ENCODE measurements around the gene MLH3. TPM values are rescaled to one million over a fixed set of nuclear protein-coding genes. Genes with fewer than 3 reads are reported as not detected.
A peak's percentile ranks its signal among the peaks of the same experiment; 100 is the strongest.

Gene MLH3
- total RNA-seq, 1 experiment from 2014 or later = 23.0 TPM

DNA sequence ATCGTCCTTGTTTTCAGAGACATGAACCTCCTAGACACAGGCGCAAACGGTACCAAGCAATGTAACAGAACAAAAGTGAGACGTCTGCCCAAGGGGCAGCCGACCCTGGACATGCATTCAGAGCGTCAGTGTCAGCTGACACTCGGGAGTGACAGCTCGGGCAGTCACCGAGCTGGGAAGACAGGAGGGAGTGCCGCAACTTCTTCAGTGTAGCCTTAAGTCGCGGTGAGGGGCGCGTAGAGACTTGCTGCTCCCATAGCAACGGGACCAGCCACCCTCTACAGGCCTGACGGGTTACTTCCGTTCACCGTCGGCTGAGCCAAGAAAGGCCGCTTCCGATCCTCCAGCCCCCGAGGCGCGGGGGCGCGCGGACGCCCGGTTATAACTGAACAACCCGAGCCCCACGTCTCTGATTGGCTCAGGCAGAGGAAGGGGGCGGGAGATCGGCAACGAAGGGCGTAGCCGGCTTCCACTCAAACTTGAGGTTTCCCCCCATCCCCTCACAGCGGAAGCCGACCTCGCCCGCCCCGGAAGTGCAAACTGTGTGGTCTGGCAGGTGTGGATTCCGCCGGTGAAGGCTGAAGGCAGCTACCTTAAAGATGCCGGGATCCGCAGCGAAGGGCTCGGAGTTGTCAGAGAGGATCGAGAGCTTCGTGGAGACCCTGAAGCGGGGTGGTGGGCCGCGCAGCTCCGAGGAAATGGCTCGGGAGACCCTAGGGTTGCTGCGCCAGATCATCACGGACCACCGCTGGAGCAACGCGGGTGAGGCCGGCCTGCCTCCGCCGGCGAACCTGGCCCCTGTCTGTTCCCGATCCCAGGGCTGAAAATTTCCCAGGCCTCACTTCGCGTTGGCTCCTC is 48.6 kb downstream of the MLH3 start, which contains the start of gene EIF2B2:
TSS of gene EIF2B2 (plus strand) at position 530 of the 858 bp plus-strand sequence. CDS start at position 600, 70 bp downstream.
- H3K27me3 Mint-ChIP-seq (ENCODE audit: low read depth) = no peaks in the 10 kb centered on the region
- peak within 1 kb of the TSS; percentile 98 for H3K4me3 Mint-ChIP-seq
- peak within 1 kb of the TSS; percentile 38 to 96 (median 86); a peak in 5 of 7 replicates for H3K27ac Mint-ChIP-seq
- H3K9ac ChIP-seq (ENCODE audit: extremely low read depth, insufficient read length, low read length) = peak within 1 kb of the TSS; percentile 88
- H2BK15ac ChIP-seq (ENCODE audit: low read depth, low read length) = no peak within 1 kb of the TSS
- H3K14ac ChIP-seq (ENCODE audit: insufficient read depth, low read length) = peak within 1 kb of the TSS; percentile 67
- H3T11ph ChIP-seq (ENCODE audit: low read length) = no peak within 1 kb of the TSS
- peaks cover 3 to 4% of the 10 kb centered on the region in 2 experiments; a peak in 1 of 5 replicates for H3K9me3 Mint-ChIP-seq
- no peak within 1 kb of the TSS for H2BK5ac ChIP-seq (ENCODE audit: insufficient read length, low read length)
- DNase-seq = peak; percentile 99
- peaks cover 12 to 15% of the 10 kb centered on the region in 2 experiments for H3K4me1 Mint-ChIP-seq
- H3K18ac ChIP-seq (ENCODE audit: insufficient read length, low read depth, low read length) = no peak within 1 kb of the TSS
- no peak within 1 kb of the TSS for H3K27ac ChIP-seq (ENCODE audit: insufficient read length, low read depth, low read length)
- H4K8ac ChIP-seq (replicated peaks; ENCODE audit: insufficient read length, low read depth, low read length) = no peak within 1 kb of the TSS
- no peak within 1 kb of the TSS for H2BK20ac ChIP-seq (ENCODE audit: low read depth, low read length, poor library complexity, severe bottlenecking)
- peaks cover 7% of the 10 kb centered on the region for H3K79me1 ChIP-seq (ENCODE audit: insufficient read depth, low read depth, low read length, poor library complexity, severe bottlenecking)
- H3K36me3 Mint-ChIP-seq (ENCODE audit: insufficient read depth in 1 of 3, low read depth in 3 of 3) = peaks cover 2 to 40% (median 33%) of the 10 kb centered on the region in 3 experiments; a peak in 6 of 7 replicates
- TF ChIP-seq, protein P1, sequence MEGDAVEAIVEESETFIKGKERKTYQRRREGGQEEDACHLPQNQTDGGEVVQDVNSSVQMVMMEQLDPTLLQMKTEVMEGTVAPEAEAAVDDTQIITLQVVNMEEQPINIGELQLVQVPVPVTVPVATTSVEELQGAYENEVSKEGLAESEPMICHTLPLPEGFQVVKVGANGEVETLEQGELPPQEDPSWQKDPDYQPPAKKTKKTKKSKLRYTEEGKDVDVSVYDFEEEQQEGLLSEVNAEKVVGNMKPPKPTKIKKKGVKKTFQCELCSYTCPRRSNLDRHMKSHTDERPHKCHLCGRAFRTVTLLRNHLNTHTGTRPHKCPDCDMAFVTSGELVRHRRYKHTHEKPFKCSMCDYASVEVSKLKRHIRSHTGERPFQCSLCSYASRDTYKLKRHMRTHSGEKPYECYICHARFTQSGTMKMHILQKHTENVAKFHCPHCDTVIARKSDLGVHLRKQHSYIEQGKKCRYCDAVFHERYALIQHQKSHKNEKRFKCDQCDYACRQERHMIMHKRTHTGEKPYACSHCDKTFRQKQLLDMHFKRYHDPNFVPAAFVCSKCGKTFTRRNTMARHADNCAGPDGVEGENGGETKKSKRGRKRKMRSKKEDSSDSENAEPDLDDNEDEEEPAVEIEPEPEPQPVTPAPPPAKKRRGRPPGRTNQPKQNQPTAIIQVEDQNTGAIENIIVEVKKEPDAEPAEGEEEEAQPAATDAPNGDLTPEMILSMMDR (conservative IDR thresholded peaks at IDR 0.05) = peak; percentile 36; the same call in 2 of the 3 replicates
- no peak within 1 kb of the TSS for H4K5ac ChIP-seq (ENCODE audit: insufficient read length, low read depth, low read length)
- no peaks in the 10 kb centered on the region for H3K27me3 ChIP-seq (ENCODE audit: insufficient read depth, low read length)
- H3K9me3 ChIP-seq (ENCODE audit: control insufficient read depth, low read depth, low read length) = no peaks in the 10 kb centered on the region
- no peak within 1 kb of the TSS for H3K23ac ChIP-seq (ENCODE audit: insufficient read length, low read depth, low read length)
- peaks cover 5% of the 10 kb centered on the region; the same call in 1 of the 2 replicates for H3K4me1 ChIP-seq (ENCODE audit: insufficient read depth, low read length)
- WGBS (ENCODE audit: extremely low coverage, insufficient read length, low lambda C conversion rate) = no CpG with 5 or more reads among the region's 66 CpGs
- no peak within 1 kb of the TSS for H3K4ac ChIP-seq (ENCODE audit: low read depth, low read length)
- H3K56ac ChIP-seq (ENCODE audit: insufficient read length, low read depth, low read length) = no peak within 1 kb of the TSS
- no peak within 1 kb of the TSS for H4K91ac ChIP-seq (ENCODE audit: insufficient read length, low read depth, low read length)
- H2AFZ ChIP-seq (ENCODE audit: low read length) = peak within 1 kb of the TSS; percentile 1
- H3K23me2 ChIP-seq (ENCODE audit: insufficient read length, low read depth, low read length, poor library complexity, severe bottlenecking) = peaks cover 12% of the 10 kb centered on the region
- no peak within 1 kb of the TSS for H2AK5ac ChIP-seq (ENCODE audit: insufficient read length, low read length)
- H3K4me2 ChIP-seq (ENCODE audit: insufficient read depth, insufficient read length, low read length) = peak within 1 kb of the TSS; percentile 100
- H2BK120ac ChIP-seq (ENCODE audit: low read depth, low read length, poor library complexity, severe bottlenecking) = no peak within 1 kb of the TSS
- no peaks in the 10 kb centered on the region for H4K20me1 ChIP-seq (ENCODE audit: control insufficient read depth, insufficient read depth, insufficient read length)
- H3K79me2 ChIP-seq (ENCODE audit: insufficient read depth, low read length) = peaks cover 6% of the 10 kb centered on the region; the same call in 1 of the 2 replicates
- no peak within 1 kb of the TSS for H2BK12ac ChIP-seq (ENCODE audit: insufficient read length, low read depth, low read length)

Data from H9 (cell line).